Hypothalamus (tissue), 51 donors: ENCODE results near the gene UFSP1.

Experiments
- DNase-seq, 51 donors: peaks; one replicate each; lab custom pipeline; 2025; lab: John Stamatoyannopoulos, UW

UFSP1 gene

GRCh38 chr7:100882785-100883526 lies 6.6 kb downstream of the UFSP1 start:
- peak in 2 of 51 donors; percentile 24 to 28 for DNase-seq

GRCh38 chr7:100882201-100882600 lies 7.3 kb downstream of the UFSP1 start:
- DNase-seq: no peak

- DNase-seq: no peak
These were observed 8.4 kb downstream of the UFSP1 start for GRCh38 chr7:100881136-100881535.

DNA sequence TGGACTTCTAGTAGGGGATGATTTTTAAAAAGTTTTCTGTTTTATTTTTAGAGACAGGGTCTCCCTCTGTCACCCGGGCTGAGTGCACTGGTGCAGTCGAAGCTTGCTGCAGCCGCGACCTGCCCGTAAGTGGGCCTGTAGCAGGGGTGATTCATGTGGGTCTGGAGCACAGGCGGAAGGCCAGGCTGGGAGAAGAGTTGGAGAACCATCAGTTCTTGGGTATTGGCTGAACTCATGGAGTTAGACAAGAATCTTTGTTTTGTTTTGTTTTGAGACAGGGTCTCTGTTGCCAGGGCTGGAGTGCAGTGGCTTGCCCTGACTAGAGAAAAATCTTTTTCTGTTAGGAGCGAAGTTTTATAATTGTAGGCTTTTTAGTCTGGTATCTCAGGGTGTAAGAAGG lies 8.9 kb downstream of the UFSP1 start:
- peak in 12 of 51 donors; percentile 22 to 47 (median 33) for DNase-seq

DNA sequence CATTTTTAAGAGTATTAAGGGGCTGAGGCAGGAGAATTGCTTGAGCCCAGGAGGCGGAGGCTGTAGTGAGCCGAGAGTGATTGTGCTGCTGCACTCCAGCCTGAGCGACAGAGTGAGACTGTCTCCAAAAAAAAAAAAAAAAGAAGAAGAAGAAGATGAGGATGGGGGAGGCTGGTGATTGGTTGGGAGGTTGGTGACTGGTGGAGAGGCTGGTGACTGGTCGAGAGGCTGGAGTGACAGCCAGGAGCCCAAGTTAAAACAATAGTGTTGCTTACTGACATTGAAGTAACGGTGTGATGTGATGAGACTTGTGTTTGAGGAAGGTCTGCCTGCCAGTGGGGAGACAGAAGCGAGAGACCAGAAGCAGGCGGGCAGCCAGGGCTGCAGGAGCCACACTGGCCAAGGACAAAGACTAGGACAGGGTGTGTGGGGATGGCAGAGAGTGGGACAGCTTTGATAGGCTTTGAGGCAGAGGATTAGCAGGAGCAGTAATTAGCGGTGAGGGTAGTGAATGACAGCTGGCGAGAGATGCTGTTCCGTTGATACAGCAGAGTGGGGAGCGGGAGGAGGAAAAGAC lies 9.7 kb downstream of the UFSP1 start:
- DNase-seq: peak in 25 of 51 donors; percentile 6 to 75 (median 32)

GRCh38 chr7:100878685-100879084 lies 10.8 kb downstream of the UFSP1 start:
- DNase-seq: no peak

DNA sequence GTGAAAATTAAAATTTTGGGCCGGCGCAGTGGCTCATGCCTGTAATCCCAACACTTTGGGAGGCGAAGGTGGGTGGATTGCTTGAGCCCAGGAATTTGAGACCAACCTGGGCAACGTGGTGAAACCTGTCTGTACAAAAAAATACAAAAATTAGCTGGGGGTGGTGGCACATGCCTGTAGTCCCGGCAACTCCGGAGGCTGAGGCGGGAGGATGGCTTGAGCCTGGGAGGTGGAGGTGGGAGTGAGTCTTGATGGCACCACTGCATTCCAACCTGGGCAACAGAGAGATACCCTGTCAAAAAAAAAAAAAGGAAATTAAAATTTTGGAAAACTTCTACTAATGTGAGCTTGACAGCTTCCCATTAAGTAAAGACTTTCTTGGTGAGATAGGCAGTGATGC lies 11.5 kb downstream of the UFSP1 start:
- DNase-seq: no peak

GRCh38 chr7:100875356-100875751 lies 14.2 kb downstream of the UFSP1 start:
- DNase-seq: peak in 3 of 51 donors; percentile 52 to 63 (median 57)

DNA sequence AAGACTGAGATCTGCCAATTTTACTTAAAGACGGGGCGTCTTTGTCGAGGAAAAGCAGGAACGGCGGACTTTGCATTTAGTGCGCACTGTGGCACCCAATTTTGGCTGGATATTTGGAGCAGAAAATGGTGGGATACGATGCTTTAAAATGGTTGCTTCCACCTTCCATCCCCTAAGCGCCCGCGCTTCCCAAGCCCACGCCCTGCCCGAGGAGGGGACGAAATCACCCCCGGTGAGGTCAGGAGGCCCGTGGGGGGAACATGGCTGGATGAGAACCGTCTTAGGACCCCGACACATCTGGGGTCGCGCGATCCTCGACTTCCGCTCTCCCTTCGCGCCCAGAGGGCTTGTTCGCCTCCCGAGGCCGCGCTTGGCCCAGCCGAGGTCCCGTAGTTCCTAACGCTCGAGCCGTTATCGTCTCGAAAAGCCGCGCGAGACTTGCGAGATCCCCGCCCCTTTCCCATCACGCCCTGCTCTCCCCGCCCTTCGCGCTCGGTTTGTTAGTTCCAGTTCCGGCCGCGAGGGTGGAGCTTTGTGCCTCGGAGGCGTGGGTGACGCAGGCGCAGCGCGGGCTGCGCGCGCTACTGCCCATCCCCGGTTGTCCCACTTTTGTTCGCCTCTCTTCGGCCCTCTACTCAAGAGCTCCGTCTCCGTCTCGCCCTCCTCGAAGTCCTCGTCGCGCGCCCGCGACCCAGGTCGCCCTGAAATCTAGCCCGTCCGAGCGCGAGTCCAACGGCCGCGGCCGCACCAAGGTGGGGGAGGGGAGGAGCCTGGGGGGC lies 14.7 kb downstream of the UFSP1 start, which contains the start of gene SRRT:
TSS of gene SRRT (plus strand) at position 527 of the 779 bp plus-strand sequence. CDS start 488 bp downstream, outside the sequence.
- peak; percentile 75 to 99 (median 96) for DNase-seq

- DNase-seq: peak in 1 of 51 donors; percentile 16
These were observed 15.3 kb downstream of the UFSP1 start for GRCh38 chr7:100874300-100874576.

DNA sequence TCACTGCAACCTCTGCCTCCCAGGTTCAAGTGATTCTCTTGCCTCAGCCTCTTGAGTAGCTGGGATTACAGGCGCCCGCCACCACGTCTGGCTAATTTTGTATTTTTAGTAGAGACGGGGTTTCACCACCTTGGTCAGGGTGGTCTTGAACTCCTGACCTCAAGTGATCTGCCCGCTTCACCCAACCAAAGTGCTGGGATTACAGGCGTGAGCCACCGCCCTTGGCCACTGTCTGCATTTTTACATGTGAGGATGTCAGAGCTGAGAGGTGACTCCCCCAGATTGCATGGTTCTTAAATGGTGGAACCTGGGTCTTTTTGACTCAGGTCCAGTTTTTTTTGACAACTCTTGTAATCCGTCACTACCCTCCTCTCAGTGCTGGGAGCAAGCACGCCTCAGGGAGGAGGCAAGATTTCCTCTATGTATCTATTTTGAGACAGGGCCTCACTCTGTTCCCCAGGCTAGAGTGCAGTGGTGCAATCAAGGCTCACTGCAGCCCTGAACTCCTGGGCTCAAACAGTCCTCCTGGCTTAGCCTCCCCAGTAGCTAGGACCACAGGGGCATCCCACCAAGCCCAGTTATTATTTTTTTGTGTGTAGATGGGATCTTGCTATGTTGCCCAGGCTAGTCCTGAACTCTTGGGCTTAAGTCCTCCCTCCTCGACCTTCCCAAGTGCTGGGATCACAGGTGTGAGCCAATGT lies 15.8 kb downstream of the UFSP1 start:
- DNase-seq: no peak

- DNase-seq: peak in 2 of 51 donors; percentile 5 to 9
These were observed 21.6 kb downstream of the UFSP1 start for GRCh38 chr7:100867776-100868485.

DNA sequence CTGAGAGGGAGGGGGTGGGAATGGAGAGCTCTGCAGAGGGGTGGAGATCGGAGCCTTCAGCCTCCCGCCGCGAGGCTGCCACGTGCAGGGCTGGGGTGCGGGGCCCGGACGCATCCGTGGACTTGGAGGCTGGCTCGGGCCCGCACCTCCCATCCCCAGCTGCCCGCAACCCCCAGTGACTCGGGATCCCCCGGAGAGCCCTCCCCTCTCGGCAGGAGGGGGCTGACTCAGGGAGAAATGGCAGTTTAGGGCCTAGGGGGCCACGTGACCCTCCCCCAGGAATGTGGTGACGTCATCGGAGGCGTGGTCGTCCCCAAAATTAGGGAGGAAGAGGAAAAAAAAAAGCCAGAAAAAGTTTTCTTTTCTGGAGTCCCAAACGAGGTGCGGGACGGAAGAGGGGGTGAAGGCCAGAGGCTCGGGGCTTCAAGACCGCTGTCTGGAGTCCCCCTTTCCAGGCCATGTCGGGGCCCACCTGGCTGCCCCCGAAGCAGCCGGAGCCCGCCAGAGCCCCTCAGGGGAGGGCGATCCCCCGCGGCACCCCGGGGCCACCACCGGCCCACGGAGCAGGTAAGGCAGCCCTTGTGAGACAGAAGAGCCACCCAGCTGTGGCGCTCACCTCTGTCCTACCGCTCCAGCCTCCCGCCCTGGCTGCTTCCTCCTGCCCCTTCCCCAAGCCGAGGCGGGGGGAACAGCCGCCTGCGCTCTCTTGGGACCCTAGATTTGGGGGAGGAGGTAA lies 22.3 kb downstream of the UFSP1 start, which contains the start of gene TRIP6:
TSS of gene TRIP6 (plus strand) at position 348 of the 736 bp plus-strand sequence. CDS start at position 459, 111 bp downstream.
- peak in 50 of 51 donors; percentile 12 to 92 (median 71) for DNase-seq

DNA sequence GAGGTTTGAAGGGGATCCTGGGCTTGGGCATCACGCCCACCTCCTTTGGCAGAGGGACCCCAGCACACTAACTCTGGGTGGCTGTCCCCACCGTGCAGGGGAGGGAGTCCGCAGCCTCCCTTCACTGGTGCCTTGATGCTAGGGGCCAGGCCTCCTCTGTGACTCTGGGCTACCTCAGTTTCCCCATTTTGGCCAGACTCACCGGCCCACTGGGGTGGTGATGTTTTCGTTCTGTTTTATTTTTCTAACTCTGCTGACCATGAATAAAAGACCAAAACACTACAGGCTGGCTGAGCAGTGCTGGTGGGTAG lies 22.8 kb downstream of the UFSP1 start:
- DNase-seq: no peak

DNA sequence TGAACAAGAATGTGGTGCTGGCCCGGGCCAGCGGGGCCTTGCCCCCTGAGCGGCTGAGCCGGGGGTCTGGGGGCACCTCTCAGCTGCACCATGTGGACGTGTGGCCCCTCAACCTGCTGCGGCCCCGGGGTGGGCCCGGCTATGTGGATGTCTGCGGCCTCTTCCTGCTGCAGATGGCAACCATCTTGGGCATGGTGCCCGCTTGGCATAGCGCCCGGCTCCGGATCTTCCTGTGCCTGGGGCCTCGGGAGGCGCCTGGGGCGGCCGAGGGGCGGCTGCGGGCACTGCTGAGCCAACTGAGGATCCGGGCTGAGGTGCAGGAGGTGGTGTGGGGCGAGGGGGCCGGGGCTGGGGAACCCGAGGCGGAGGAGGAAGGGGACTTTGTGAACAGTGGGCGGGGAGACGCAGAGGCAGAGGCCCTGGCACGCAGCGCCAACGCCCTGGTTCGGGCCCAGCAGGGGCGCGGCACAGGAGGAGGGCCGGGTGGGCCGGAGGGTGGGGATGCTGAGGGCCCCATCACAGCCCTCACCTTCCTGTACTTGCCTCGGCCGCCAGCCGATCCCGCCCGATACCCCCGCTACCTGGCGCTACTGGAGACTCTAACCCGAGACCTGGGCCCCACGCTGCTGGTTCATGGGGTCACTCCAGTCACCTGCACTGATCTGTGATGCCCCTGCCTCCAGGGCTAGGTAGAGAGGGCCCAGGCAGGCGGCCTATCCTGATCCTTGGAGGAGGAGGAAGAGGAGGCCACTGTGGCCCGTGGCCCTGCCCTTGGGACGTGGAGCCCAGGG lies 23.4 kb downstream of the UFSP1 start:
- peak; percentile 40 to 94 (median 74) for DNase-seq

GRCh38 chr7:100865372-100865911 lies 24.1 kb downstream of the UFSP1 start:
- peak in 1 of 51 donors; percentile 31 for DNase-seq

GRCh38 chr7:100864263-100864845 lies 25.2 kb downstream of the UFSP1 start:
- peak in 1 of 51 donors; percentile 3 for DNase-seq

DNA sequence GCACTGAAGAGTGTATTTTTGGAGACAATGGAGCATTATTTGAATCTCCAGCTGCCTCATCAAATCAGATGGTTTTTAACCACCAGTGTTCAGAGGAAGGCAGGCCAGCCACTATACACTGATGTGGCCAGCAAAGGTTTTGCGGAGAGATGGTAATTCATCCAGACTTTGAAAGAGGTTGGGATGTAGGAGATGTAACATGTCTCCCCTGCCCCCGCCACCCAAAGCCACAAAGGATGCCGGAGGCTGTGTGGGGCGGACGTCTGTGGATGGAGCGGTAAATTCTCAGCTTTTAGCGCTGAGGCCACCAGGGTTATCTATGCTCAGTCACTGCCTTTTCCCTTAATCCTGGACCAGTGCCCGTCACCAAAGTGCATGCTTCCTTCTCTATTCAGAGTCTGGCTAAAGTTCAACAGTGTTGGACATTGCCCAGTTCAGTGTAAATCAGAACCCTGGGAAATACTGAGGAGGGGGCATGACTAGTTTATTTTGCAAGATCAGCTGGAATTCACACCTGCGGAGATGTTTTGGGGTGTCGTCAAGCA lies 26.0 kb downstream of the UFSP1 start:
- DNase-seq: peak in 9 of 51 donors; percentile 5 to 26 (median 14)
